Measurements from ENCODE around the gene PVRIG. TPM values are rescaled to one million over a fixed set of nuclear protein-coding genes. Genes with fewer than 3 reads are reported as not detected.
"Not testable (repeated sequence)": the region's sequence is repeated elsewhere in the genome, so short reads cannot be mapped to it uniquely, and the experiment has no call there.

PVRIG gene
- total RNA-seq, 2 donors from 2014 or later: not detected

DNA sequence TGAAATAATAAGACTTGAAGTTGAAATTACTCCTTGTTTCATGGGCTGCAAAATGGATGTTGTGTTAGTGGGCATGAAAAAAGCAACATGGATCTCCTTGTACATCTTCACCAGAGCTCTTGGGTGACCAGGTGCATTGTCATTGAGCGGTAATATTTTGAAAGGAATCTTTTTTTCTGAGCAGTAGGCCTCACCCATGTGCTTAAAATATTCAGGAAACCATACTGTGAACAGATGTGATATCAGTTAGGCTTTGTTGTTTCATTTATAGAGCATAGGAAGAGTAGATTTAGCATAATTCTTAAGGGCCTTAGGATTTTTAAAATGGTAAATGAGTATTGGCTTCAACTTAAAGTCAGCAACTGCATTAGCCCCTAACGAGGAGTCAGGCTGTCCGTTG is 26.8 kb upstream of the PVRIG start:
- no peak for DNase-seq
- no peak overlapping the region for H3K27ac ChIP-seq (ENCODE audit: low read depth, low read length)
- no peak overlapping the region for H3K9ac ChIP-seq (ENCODE audit: extremely low read depth, low read length, poor library complexity, severe bottlenecking)
- no peaks in the 10 kb centered on the region for H3K9me3 Mint-ChIP-seq
- H3K27me3 Mint-ChIP-seq (ENCODE audit: insufficient read depth): peaks cover 38% of the 10 kb centered on the region
- H3K4me1 ChIP-seq (ENCODE audit: control insufficient read depth, insufficient read depth, low read length): no peaks in the 10 kb centered on the region
- 70 to 80% methylated on average over 2 to 3 of the region's 3 CpGs for WGBS, 2 experiments (ENCODE audit: insufficient coverage in 1 of 2, insufficient read length in 1 of 2)
- no peaks in the 10 kb centered on the region for H3K4me1 Mint-ChIP-seq
- H3K4me3 Mint-ChIP-seq: no peak overlapping the region
- no peaks in the 10 kb centered on the region for H3K9me3 ChIP-seq (ENCODE audit: control insufficient read depth, low read length)
- H3K27me3 ChIP-seq (ENCODE audit: control insufficient read depth, insufficient read depth, low read length, poor library complexity, severe bottlenecking): peaks cover 5% of the 10 kb centered on the region
- no peaks in the 10 kb centered on the region for H3K36me3 ChIP-seq (ENCODE audit: control insufficient read depth, insufficient read depth, low read length)
- H3K4me3 ChIP-seq (ENCODE audit: low read length): no peak overlapping the region
- no peaks in the 10 kb centered on the region for H3K36me3 Mint-ChIP-seq (ENCODE audit: low read depth)
- TF ChIP-seq, protein P1, sequence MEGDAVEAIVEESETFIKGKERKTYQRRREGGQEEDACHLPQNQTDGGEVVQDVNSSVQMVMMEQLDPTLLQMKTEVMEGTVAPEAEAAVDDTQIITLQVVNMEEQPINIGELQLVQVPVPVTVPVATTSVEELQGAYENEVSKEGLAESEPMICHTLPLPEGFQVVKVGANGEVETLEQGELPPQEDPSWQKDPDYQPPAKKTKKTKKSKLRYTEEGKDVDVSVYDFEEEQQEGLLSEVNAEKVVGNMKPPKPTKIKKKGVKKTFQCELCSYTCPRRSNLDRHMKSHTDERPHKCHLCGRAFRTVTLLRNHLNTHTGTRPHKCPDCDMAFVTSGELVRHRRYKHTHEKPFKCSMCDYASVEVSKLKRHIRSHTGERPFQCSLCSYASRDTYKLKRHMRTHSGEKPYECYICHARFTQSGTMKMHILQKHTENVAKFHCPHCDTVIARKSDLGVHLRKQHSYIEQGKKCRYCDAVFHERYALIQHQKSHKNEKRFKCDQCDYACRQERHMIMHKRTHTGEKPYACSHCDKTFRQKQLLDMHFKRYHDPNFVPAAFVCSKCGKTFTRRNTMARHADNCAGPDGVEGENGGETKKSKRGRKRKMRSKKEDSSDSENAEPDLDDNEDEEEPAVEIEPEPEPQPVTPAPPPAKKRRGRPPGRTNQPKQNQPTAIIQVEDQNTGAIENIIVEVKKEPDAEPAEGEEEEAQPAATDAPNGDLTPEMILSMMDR (conservative IDR thresholded peaks at IDR 0.05): no peak
- H3K27ac Mint-ChIP-seq: no peak overlapping the region

DNA sequence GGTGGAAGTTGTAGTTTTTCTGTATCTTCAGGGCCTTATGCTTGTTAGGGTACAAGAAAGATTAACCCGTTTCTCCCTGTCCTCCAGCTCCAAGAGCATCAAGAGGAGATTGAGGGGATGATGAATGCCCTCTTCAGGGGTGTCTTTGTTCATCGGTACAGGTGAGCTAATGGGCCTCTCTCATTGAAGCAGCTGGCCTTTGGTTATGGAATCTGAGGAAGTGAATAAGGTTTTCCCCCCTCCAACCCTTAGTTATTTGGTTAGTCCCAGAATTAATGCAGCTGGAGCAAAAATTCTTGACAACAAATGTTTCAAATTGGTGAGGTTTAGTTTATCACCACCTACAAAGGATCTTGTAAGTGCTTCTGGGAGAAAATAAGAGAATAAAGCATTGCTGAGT is 24.5 kb upstream of the PVRIG start:
- H3K27ac ChIP-seq (ENCODE audit: low read depth, low read length): no peak overlapping the region
- no peak overlapping the region for H3K9ac ChIP-seq (ENCODE audit: extremely low read depth, low read length, poor library complexity, severe bottlenecking)
- 85% methylated on average over 2 of the region's 2 CpGs; no CpG with 5 or more reads in 1 of the 2 experiments for WGBS, 2 experiments (ENCODE audit: insufficient coverage in 1 of 2, insufficient read length in 1 of 2)
- Mint-ChIP-seq H3K9me3 (no peaks in the 10 kb centered on the region), H3K4me1 (peaks cover 3% of the 10 kb centered on the region), H3K4me3 (no peak overlapping the region), H3K36me3 (ENCODE audit: low read depth) (no peaks in the 10 kb centered on the region), H3K27ac (no peak overlapping the region), H3K27me3 (ENCODE audit: insufficient read depth) (peaks cover 45% of the 10 kb centered on the region)
- TF ChIP-seq, protein P1 (conservative IDR thresholded peaks at IDR 0.05): no peak
- no peaks in the 10 kb centered on the region for H3K4me1 ChIP-seq (ENCODE audit: control insufficient read depth, insufficient read depth, low read length)
- H3K27me3 ChIP-seq (ENCODE audit: control insufficient read depth, insufficient read depth, low read length, poor library complexity, severe bottlenecking): peaks cover 5% of the 10 kb centered on the region
- no peak for DNase-seq
- no peak overlapping the region for H3K4me3 ChIP-seq (ENCODE audit: low read length)
- H3K36me3 ChIP-seq (ENCODE audit: control insufficient read depth, insufficient read depth, low read length): no peaks in the 10 kb centered on the region
- H3K9me3 ChIP-seq (ENCODE audit: control insufficient read depth, low read length): no peaks in the 10 kb centered on the region

GRCh38 chr7:100195901-100196322 is 23.8 kb upstream of the PVRIG start:
- H3K27ac ChIP-seq (ENCODE audit: low read depth, low read length); H3K9me3 ChIP-seq (ENCODE audit: control insufficient read depth, low read length); H3K9ac ChIP-seq (ENCODE audit: extremely low read depth, low read length, poor library complexity, severe bottlenecking); H3K4me1 ChIP-seq (ENCODE audit: control insufficient read depth, insufficient read depth, low read length); H3K4me3 Mint-ChIP-seq; H3K9me3 Mint-ChIP-seq; H3K36me3 Mint-ChIP-seq (ENCODE audit: low read depth); DNase-seq; H3K27ac Mint-ChIP-seq; H3K4me3 ChIP-seq (ENCODE audit: low read length); H3K27me3 ChIP-seq (ENCODE audit: control insufficient read depth, insufficient read depth, low read length, poor library complexity, severe bottlenecking); H3K36me3 ChIP-seq (ENCODE audit: control insufficient read depth, insufficient read depth, low read length): not testable (repeated sequence)
- H3K4me1 Mint-ChIP-seq: peaks cover 10% of the 10 kb centered on the region
- H3K27me3 Mint-ChIP-seq (ENCODE audit: insufficient read depth): peaks cover 51% of the 10 kb centered on the region
- WGBS, 2 experiments (ENCODE audit: insufficient coverage in 1 of 2, insufficient read length in 1 of 2): 93 to 98% methylated on average over 3 to 6 of the region's 6 CpGs

DNA sequence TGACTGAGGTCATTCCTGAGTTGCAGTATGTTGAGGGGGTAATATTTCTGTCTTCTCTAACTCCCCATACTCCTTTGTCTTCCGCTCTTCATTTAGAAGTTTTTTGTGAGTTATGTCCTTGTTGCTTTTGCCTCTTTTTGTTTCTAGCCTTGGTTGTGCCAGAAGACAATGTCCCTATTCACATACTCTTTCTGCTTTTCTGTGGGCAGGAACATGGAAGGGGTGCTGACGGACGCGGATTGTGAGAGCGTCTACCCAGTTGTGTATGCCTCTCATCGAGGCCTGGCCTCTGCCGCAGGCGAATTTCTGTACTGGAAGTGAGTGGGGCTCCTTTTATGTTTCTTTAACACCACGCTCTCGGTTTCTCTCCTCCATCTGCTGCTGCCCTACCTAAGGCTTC is 21.5 kb upstream of the PVRIG start:
- no peak overlapping the region for H3K4me3 Mint-ChIP-seq
- no peaks in the 10 kb centered on the region for H3K9me3 ChIP-seq (ENCODE audit: control insufficient read depth, low read length)
- DNase-seq: no peak
- H3K4me1 Mint-ChIP-seq: peaks cover 23% of the 10 kb centered on the region
- H3K4me1 ChIP-seq (ENCODE audit: control insufficient read depth, insufficient read depth, low read length): no peaks in the 10 kb centered on the region
- 86 to 94% methylated on average over 8 to 9 of the region's 10 CpGs for WGBS, 2 experiments (ENCODE audit: insufficient coverage in 1 of 2, insufficient read length in 1 of 2)
- H3K27ac ChIP-seq (ENCODE audit: low read depth, low read length): no peak overlapping the region
- peaks cover 5% of the 10 kb centered on the region for H3K27me3 ChIP-seq (ENCODE audit: control insufficient read depth, insufficient read depth, low read length, poor library complexity, severe bottlenecking)
- H3K9me3 Mint-ChIP-seq: no peaks in the 10 kb centered on the region
- H3K4me3 ChIP-seq (ENCODE audit: low read length): no peak overlapping the region
- TF ChIP-seq, protein P1 (conservative IDR thresholded peaks at IDR 0.05): no peak
- no peaks in the 10 kb centered on the region for H3K36me3 Mint-ChIP-seq (ENCODE audit: low read depth)
- H3K27me3 Mint-ChIP-seq (ENCODE audit: insufficient read depth): peaks cover 54% of the 10 kb centered on the region
- no peaks in the 10 kb centered on the region for H3K36me3 ChIP-seq (ENCODE audit: control insufficient read depth, insufficient read depth, low read length)
- H3K9ac ChIP-seq (ENCODE audit: extremely low read depth, low read length, poor library complexity, severe bottlenecking): no peak overlapping the region
- H3K27ac Mint-ChIP-seq: no peak overlapping the region
